ENCODE measurements around the gene LPP. TPM values are rescaled to one million over a fixed set of nuclear protein-coding genes. Genes with fewer than 3 reads are reported as not detected.

LPP gene
- total RNA-seq, 1 experiment from 2014 or later: 18.1 TPM

GRCh38 chr3:188745031-188745430, 591.1 kb downstream of the LPP start:
- no peak for DNase-seq (ENCODE audit: low read depth)

GRCh38 chr3:188746291-188746783, 592.4 kb downstream of the LPP start:
- DNase-seq (ENCODE audit: low read depth): no peak

- DNase-seq (ENCODE audit: low read depth): no peak
These were observed 593.5 kb downstream of the LPP start for GRCh38 chr3:188747489-188747888.

GRCh38 chr3:188749010-188749617, 595.2 kb downstream of the LPP start:
- peak; percentile 37 for DNase-seq (ENCODE audit: low read depth)

- DNase-seq (ENCODE audit: low read depth): no peak
These were observed 595.9 kb downstream of the LPP start for GRCh38 chr3:188749830-188750229.

- DNase-seq (ENCODE audit: low read depth): no peak
These were observed 596.7 kb downstream of the LPP start for GRCh38 chr3:188750617-188751016.

GRCh38 chr3:188752850-188753249, 598.9 kb downstream of the LPP start:
- no peak for DNase-seq (ENCODE audit: low read depth)

- DNase-seq (ENCODE audit: low read depth): no peak
These were observed 600.3 kb downstream of the LPP start for GRCh38 chr3:188754267-188754666.

- DNase-seq (ENCODE audit: low read depth): no peak
These were observed 602.3 kb downstream of the LPP start for GRCh38 chr3:188756241-188756640.

GRCh38 chr3:188759336-188760005, 605.5 kb downstream of the LPP start:
- no peak for DNase-seq (ENCODE audit: low read depth)

- DNase-seq (ENCODE audit: low read depth): no peak
These were observed 606.5 kb downstream of the LPP start for GRCh38 chr3:188760408-188760807.

- no peak for DNase-seq (ENCODE audit: low read depth)
These were observed 607.5 kb downstream of the LPP start for GRCh38 chr3:188761439-188761838.

GRCh38 chr3:188761964-188762363, 608.0 kb downstream of the LPP start:
- no peak for DNase-seq (ENCODE audit: low read depth)

GRCh38 chr3:188764609-188765008, 610.7 kb downstream of the LPP start:
- no peak for DNase-seq (ENCODE audit: low read depth)

- no peak for DNase-seq (ENCODE audit: low read depth)
These were observed 615.9 kb downstream of the LPP start for GRCh38 chr3:188769831-188770230.

- DNase-seq (ENCODE audit: low read depth): peak; percentile 39
These were observed 618.9 kb downstream of the LPP start for GRCh38 chr3:188772886-188773285.

GRCh38 chr3:188775412-188775811, 621.5 kb downstream of the LPP start:
- no peak for DNase-seq (ENCODE audit: low read depth)

- peak; percentile 39 for DNase-seq (ENCODE audit: low read depth)
These were observed 622.5 kb downstream of the LPP start for GRCh38 chr3:188776447-188776846.

GRCh38 chr3:188778091-188778852, 624.3 kb downstream of the LPP start:
- no peak for DNase-seq (ENCODE audit: low read depth)

- DNase-seq (ENCODE audit: low read depth): no peak
These were observed 625.5 kb downstream of the LPP start for GRCh38 chr3:188779281-188779980.

- DNase-seq (ENCODE audit: low read depth): no peak
These were observed 626.5 kb downstream of the LPP start for GRCh38 chr3:188780193-188781147.
